Measurements from ENCODE around the gene GNAL. TPM values are rescaled to one million over a fixed set of nuclear protein-coding genes. Genes with fewer than 3 reads are reported as not detected.

GNAL gene
- total and polyA plus RNA-seq, 2 experiments from 2014 or later: 7.5 to 21.6 TPM

- no peak for TF ChIP-seq ZNF462 (CRISPR knock-in tag; IDR thresholded peaks at IDR 0.05)
- TF ChIP-seq STAT1 (IDR thresholded peaks at IDR 0.05; ENCODE audit: unreplicated experiment): no peak
- no peak for TF ChIP-seq ETS1 (IDR thresholded peaks at IDR 0.05)
These were observed 91.0 kb downstream of the GNAL start (continued) for GRCh38 chr18:11780042-11780441.

GRCh38 chr18:11783716-11784331, 94.8 kb downstream of the GNAL start:
- H4K20me1 ChIP-seq (replicated peaks; ENCODE audit: insufficient read depth): no peaks in the 10 kb centered on the region
- DNase-seq (ENCODE audit: low spot score) (no peak), ATAC-seq (no peak)
- Mint-ChIP-seq H3K9me3 (no peaks in the 10 kb centered on the region), H3K4me3 (no peak overlapping the region), H3K4me1 (peaks cover 52% of the 10 kb centered on the region), H3K27ac (no peak overlapping the region), H3K36me3 (ENCODE audit: low read depth) (no peaks in the 10 kb centered on the region; the same call in 2 of the 3 replicates), H3K27me3 (ENCODE audit: insufficient read depth, low read depth, poor library complexity) (peaks cover 9% of the 10 kb centered on the region)
- 0 out of 2 replicates have a peak, but pooled peaks cover 1% of the 10 kb centered on the region for H3K9me2 ChIP-seq (ENCODE audit: insufficient read depth)
- no peaks in the 10 kb centered on the region for H3K36me3 ChIP-seq (ENCODE audit: insufficient read depth)
- H3K4me2 ChIP-seq: no peak overlapping the region
- H3K79me2 ChIP-seq (replicated peaks; ENCODE audit: insufficient read depth): no peaks in the 10 kb centered on the region
- H3K27ac ChIP-seq (ENCODE audit: low read depth): no peak overlapping the region
- no peaks in the 10 kb centered on the region for H3K27me3 ChIP-seq (ENCODE audit: insufficient read depth)
- H3K4me1 ChIP-seq (ENCODE audit: insufficient read depth): peaks cover 28% of the 10 kb centered on the region
- no peak overlapping the region for H3K4me3 ChIP-seq
- H2AFZ ChIP-seq: no peak overlapping the region
- H3F3A ChIP-seq (replicated peaks; ENCODE audit: low read depth): no peaks in the 10 kb centered on the region
- TF ChIP-seq STAT1 (IDR thresholded peaks at IDR 0.05; ENCODE audit: unreplicated experiment) (no peak), CTCF (conservative IDR thresholded peaks at IDR 0.05; ENCODE audit: low read depth in 2 of 2) (no peak), REST (IDR thresholded peaks at IDR 0.05; ENCODE audit: unreplicated experiment) (no peak), EZH2phosphoT487 (IDR thresholded peaks at IDR 0.05; ENCODE audit: unreplicated experiment) (no peak), ZNF331 (CRISPR knock-in tag; IDR thresholded peaks at IDR 0.05; ENCODE audit: low read depth) (no peak), ZNF114 (CRISPR knock-in tag; IDR thresholded peaks at IDR 0.05) (no peak), ETS1 (IDR thresholded peaks at IDR 0.05) (no peak), CREB1 (CRISPR knock-in tag; IDR thresholded peaks at IDR 0.05; ENCODE audit: low read depth) (no peak), NANOG (IDR thresholded peaks at IDR 0.05; ENCODE audit: borderline replicate concordance) (no peak)

All from GM23338 (cell line).